ENCODE results near the gene CPLX4.
"Not testable (repeated sequence)": the region's sequence is repeated elsewhere in the genome, so short reads cannot be mapped to it uniquely, and the experiment has no call there.

CPLX4 gene

DNA sequence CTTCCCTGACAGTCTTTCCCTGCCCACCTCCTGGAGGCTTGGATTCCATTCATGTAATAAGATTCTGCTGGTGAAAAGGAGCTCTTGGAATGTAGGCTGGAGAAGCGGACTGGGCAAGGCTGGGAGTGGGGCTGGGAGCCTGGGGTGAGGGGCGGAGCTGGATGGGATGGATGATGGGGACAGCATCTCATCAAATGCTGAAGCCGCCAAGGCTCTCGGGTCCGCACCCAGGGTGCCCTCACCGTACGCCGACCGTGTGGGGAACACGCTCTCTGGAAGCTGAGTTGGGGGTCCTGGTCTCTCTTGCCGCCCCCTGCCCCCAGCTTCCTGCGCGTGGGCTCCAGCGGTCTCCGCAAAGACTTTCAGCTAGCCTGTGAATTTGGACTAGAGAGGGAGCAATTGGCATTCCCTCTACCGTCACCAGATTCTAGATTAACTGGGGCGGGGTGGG, 54.3 kb downstream of the CPLX4 start:
- no peak for DNase-seq (ENCODE audit: low read depth)
- TF ChIP-seq, protein P1, sequence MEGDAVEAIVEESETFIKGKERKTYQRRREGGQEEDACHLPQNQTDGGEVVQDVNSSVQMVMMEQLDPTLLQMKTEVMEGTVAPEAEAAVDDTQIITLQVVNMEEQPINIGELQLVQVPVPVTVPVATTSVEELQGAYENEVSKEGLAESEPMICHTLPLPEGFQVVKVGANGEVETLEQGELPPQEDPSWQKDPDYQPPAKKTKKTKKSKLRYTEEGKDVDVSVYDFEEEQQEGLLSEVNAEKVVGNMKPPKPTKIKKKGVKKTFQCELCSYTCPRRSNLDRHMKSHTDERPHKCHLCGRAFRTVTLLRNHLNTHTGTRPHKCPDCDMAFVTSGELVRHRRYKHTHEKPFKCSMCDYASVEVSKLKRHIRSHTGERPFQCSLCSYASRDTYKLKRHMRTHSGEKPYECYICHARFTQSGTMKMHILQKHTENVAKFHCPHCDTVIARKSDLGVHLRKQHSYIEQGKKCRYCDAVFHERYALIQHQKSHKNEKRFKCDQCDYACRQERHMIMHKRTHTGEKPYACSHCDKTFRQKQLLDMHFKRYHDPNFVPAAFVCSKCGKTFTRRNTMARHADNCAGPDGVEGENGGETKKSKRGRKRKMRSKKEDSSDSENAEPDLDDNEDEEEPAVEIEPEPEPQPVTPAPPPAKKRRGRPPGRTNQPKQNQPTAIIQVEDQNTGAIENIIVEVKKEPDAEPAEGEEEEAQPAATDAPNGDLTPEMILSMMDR (IDR thresholded peaks at IDR 0.05; ENCODE audit: control insufficient read depth, extremely low read depth, insufficient read depth), result no peak
- H3K4me3 ChIP-seq (ENCODE audit: low read depth, low read length), result no peak overlapping the region

DNA sequence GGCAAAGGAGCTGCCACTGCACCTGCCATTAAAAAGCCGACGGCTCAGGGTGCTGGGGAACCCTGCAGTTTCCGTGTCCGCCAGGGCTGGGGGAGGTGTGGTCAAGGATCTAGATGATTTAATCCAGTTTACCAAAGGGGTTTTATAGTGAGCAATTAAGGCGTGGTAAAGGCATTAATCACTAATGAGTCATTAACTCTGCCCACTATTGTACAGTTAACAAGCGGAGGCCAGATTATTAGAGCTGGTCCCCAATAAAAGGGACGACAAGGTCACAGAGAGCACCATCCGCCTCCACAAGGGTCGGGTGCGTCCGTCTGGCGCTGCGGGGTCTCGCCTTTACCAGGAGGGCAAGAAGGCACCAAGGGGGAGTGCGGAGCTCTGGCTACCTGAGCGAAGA, 54.8 kb downstream of the CPLX4 start:
- TF ChIP-seq, protein P1 (IDR thresholded peaks at IDR 0.05; ENCODE audit: control insufficient read depth, extremely low read depth, insufficient read depth), result no peak
- no peak overlapping the region for H3K4me3 ChIP-seq (ENCODE audit: low read depth, low read length)
- no peak for DNase-seq (ENCODE audit: low read depth)

DNA sequence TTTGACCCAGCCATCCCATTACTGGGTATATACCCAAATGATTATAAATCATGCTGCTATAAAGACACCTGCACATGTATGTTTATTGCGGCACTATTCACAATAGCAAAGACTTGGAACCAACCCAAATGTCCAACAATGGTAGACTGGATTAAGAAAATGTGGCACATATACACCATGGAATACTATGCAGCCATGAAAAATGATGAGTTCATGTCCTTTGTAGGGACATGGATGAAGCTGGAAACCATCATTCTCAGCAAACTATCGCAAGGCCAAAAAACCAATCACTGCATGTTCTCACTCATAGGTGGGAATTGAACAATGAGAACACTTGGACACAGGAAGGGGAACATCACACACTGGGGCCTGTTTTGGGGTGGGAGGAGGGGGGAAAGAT, 56.2 kb downstream of the CPLX4 start:
- H3K4me3 ChIP-seq (ENCODE audit: low read depth, low read length); DNase-seq (ENCODE audit: low read depth): not testable (repeated sequence)

DNA sequence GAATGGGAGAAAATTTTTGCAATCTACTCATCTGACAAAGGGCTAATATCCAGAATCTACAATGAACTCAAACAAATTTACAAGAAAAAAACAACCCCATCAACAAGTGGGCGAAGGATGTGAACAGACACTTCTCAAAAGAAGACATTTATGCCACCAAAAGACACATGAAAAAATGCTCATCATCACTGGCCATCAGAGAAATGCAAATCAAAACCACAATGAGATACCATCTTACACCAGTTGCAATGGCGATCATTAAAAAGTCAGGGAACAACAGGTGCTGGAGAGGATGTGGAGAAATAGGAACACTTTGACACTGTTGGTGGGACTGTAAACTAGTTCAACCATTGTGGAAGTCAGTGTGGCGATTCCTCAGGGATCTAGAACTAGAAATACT, 56.6 kb downstream of the CPLX4 start:
- not testable (repeated sequence) for H3K4me3 ChIP-seq (ENCODE audit: low read depth, low read length); DNase-seq (ENCODE audit: low read depth)

DNA sequence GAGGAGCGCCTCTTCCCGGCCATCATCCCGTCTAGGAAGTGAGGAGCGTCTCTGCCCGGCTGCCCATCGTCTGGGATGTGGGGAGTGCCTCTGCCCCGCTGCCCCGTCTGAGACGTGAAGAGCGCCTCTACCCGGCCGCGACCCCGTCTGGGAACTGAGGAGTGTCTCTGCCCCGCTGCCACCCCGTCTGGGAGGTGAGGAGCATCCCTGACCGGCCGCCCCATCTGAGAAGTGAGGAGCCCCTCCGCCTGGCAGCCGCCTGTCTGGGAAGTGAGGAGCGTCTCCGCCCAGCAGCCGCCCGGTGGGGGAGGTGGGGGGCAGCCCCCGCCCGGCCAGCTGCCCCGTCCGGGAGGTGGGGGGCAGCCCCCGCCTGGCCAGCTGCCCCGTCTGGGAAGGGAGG, 63.0 kb downstream of the CPLX4 start:
- H3K4me3 ChIP-seq (ENCODE audit: low read depth, low read length); DNase-seq (ENCODE audit: low read depth): not testable (repeated sequence)

DNA sequence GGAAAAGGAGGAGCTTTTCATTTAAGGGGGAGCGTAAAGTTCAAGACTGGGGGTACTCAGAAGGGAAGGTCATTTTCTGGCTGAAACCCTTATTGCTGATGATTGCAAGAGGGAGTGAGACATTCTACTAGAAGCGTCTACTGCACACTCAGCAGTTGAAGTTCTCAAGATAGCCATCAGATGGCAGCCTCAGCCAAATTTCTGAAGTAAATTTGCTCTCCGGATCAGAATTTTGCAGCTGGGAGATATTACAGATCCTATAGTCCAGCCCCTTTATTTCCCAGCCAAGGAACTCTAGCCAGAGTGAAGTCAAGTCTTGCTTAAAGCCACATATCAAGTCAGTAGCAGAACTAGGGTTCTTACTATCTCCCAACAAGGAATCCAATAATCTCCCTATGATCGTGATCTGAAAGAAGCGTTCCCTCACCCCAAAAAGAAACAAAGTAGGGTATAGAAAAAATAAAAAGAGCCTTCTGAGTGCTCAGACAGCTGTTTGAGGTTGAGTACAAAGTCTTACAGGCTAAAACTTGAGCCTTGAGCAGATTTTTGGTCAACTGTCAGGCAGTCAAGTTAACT, 69.2 kb downstream of the CPLX4 start:
- H3K4me3 ChIP-seq (ENCODE audit: low read depth, low read length), result no peak overlapping the region
- TF ChIP-seq, protein P1 (IDR thresholded peaks at IDR 0.05; ENCODE audit: control insufficient read depth, extremely low read depth, insufficient read depth), result peak; percentile 78
- peak; percentile 73 for DNase-seq (ENCODE audit: low read depth)

DNA sequence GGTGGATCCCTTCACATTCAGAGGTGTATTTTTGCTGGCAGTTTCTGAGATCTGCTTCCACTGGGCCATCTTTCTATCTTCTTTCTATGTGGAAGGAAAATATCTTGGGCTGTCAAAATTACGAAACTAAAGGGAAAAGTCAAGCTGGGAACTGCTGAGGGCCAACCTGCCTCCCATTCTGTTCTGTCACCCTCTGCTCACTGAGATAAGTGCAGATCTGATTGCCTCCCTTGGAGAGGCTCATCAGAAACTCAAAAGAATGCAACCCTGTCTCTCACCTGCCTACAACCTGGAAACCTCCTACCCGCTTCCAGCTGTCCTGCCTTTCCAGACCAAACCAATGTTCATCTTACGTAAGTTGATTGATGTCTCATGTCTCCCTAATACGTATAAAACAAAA, 71.7 kb downstream of the CPLX4 start:
- TF ChIP-seq, protein P1 (IDR thresholded peaks at IDR 0.05; ENCODE audit: control insufficient read depth, extremely low read depth, insufficient read depth), result no peak
- DNase-seq (ENCODE audit: low read depth), result no peak
- no peak overlapping the region for H3K4me3 ChIP-seq (ENCODE audit: low read depth, low read length)

Measured in LNCaP clone FGC (cell line).